Subcutaneous abdominal adipose tissue (tissue), 5 donors: ENCODE data around the gene OSBPL1A.

Source experiments
- H3K27ac ChIP-seq: one replicate; pipeline ENCODE4 v1.7.0; 2013; ENCODE audit warnings: low read depth, mild to moderate bottlenecking, inconsistent platforms, low read length, moderate library complexity
- H3K27me3 ChIP-seq, 5 donors: one replicate each; pipeline ENCODE4 v1.7.0; 2013; ENCODE audit warnings: low read length in 5 of 5, inconsistent platforms in 1 of 5; ENCODE audit not compliant: control insufficient read depth in 5 of 5, insufficient read depth in 4 of 5
- H3K36me3 ChIP-seq, 5 donors: one replicate each; pipeline ENCODE4 v1.7.0; 2013; ENCODE audit warnings: low read length in 5 of 5; ENCODE audit not compliant: control insufficient read depth in 5 of 5, insufficient read depth in 5 of 5
- H3K4me1 ChIP-seq, 5 donors: one replicate each; pipeline ENCODE4 v1.7.0; 2013; ENCODE audit warnings: low read length in 5 of 5, mild to moderate bottlenecking in 3 of 5, moderate library complexity in 1 of 5; ENCODE audit not compliant: control insufficient read depth in 5 of 5, insufficient read depth in 5 of 5
- H3K4me3 ChIP-seq, 5 donors: one replicate each; pipeline ENCODE4 v1.7.0; 2013; ENCODE audit warnings: low read length in 5 of 5, low read depth in 1 of 5
- H3K9ac ChIP-seq, 5 donors: one replicate each; pipeline ENCODE4 v1.7.0; 2013; ENCODE audit warnings: low read length in 5 of 5, mild to moderate bottlenecking in 4 of 5, moderate library complexity in 3 of 5
- H3K9me3 ChIP-seq, 5 donors: one replicate each; pipeline ENCODE4 v1.7.0; 2013; ENCODE audit warnings: low read length in 5 of 5; ENCODE audit not compliant: control insufficient read depth in 5 of 5
- donor health status: healthy.
- donor health status: healthy.
- donor health status: healthy.
- donor health status: healthy.
- donor health status: healthy.

The OSBPL1A gene

DNA sequence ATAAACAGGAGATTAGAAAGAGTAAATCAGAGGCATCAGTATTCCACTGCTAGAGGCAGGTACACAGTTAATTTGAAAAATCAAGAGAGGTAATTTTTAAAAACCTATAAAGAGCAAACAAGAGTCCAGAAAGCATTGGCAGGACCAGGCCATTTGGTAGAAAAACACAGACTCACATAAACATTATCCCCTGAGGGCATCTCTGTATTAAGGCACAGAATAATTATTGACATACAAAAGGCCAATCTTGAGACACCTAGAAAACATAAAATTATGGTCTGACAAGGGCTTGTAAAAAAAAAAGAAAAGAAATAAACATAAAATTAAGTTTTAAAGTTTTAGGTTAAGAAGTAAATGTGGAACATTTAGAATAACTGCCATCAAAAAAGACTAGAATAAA lies 120.6 kb downstream of the OSBPL1A start:
- Histone ChIP-seq H3K9ac (no peak overlapping the region), H3K27ac (no peak overlapping the region), H3K27me3 (no peaks in the 10 kb centered on the region), H3K9me3 (no peaks in the 10 kb centered on the region), H3K36me3 (no peaks in the 10 kb centered on the region), H3K4me1 (peaks cover 2 to 33% (median 31%) of the 10 kb centered on the region in 5 donors), H3K4me3 (no peak overlapping the region)

DNA sequence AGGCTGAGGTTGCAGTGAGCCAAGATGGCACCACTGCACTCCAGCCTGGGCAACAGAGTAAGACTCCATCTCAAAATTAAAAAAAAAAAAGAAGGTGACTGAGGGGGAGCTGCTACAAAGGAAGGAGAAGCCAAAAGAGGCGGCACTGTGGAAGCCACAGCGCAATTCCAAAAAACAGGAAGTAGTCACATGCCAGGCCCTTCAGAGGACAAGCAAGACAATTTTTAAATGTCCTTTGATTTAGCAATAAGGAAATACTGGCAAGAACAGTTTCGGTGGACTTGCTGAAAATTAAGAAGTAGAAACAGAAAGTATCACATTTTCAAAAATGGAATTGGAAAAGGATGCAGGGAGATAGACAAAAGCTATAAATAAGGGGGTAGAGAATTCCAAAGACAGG lies 122.8 kb downstream of the OSBPL1A start:
- peak overlapping the region in 3 of 5 donors; percentile 14 to 21 (median 20) for H3K9ac ChIP-seq
- H3K4me1 ChIP-seq: peaks cover 2 to 45% (median 38%) of the 10 kb centered on the region in 5 donors
- peak overlapping the region; percentile 94 for H3K27ac ChIP-seq
- no peaks in the 10 kb centered on the region for H3K36me3 ChIP-seq
- peak overlapping the region in 2 of 5 donors; percentile 22 to 32 for H3K4me3 ChIP-seq
- no peaks in the 10 kb centered on the region for H3K9me3 ChIP-seq
- H3K27me3 ChIP-seq: no peaks in the 10 kb centered on the region

DNA sequence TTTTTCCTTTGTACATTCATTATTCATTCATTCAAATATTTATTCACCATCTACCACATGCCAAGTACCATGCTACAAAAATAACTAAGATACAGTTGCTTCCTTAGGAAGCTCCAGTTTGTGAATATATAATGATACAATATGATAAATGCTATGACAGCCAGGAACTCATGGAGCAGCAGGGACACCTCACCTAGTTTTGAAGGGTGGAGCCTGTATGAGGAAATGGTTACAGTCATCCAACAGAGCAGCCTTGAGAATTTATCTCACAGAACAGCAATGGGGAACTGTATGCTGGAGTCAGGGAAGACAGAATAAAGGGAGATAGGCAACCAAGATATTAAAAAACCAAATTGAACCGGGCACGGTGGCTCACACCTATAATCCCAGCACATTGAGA lies 124.0 kb downstream of the OSBPL1A start:
- Histone ChIP-seq H3K36me3 (no peaks in the 10 kb centered on the region), H3K9me3 (no peaks in the 10 kb centered on the region), H3K9ac (peak overlapping the region in 2 of 5 donors; percentile 29 to 47), H3K4me1 (peaks cover 3 to 54% (median 50%) of the 10 kb centered on the region in 5 donors), H3K27me3 (no peaks in the 10 kb centered on the region), H3K4me3 (no peak overlapping the region), H3K27ac (peak overlapping the region; percentile 94)

DNA sequence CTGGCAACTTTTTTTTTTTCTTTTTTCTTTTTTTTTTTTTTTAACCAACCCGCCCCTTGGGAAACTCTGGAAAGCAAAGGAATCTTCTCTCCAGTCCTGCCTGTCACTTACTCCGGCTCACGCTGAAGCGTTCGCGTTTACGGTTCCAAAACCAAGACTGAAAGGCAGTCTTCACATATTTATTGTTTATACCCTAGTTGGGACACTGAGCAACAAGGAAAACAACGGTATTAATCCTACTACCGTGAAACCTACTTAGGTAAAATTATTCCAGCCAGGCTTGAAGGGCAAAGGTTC lies 125.4 kb downstream of the OSBPL1A start:
- H3K4me1 ChIP-seq: peaks cover 3 to 54% (median 51%) of the 10 kb centered on the region in 5 donors
- H3K36me3 ChIP-seq: no peaks in the 10 kb centered on the region
- H3K9me3 ChIP-seq: no peaks in the 10 kb centered on the region
- no peaks in the 10 kb centered on the region for H3K27me3 ChIP-seq
- H3K4me3 ChIP-seq: peak overlapping the region; percentile 66 to 93 (median 92)
- peak overlapping the region; percentile 53 to 88 (median 77) for H3K9ac ChIP-seq
- peak overlapping the region; percentile 94 for H3K27ac ChIP-seq

DNA sequence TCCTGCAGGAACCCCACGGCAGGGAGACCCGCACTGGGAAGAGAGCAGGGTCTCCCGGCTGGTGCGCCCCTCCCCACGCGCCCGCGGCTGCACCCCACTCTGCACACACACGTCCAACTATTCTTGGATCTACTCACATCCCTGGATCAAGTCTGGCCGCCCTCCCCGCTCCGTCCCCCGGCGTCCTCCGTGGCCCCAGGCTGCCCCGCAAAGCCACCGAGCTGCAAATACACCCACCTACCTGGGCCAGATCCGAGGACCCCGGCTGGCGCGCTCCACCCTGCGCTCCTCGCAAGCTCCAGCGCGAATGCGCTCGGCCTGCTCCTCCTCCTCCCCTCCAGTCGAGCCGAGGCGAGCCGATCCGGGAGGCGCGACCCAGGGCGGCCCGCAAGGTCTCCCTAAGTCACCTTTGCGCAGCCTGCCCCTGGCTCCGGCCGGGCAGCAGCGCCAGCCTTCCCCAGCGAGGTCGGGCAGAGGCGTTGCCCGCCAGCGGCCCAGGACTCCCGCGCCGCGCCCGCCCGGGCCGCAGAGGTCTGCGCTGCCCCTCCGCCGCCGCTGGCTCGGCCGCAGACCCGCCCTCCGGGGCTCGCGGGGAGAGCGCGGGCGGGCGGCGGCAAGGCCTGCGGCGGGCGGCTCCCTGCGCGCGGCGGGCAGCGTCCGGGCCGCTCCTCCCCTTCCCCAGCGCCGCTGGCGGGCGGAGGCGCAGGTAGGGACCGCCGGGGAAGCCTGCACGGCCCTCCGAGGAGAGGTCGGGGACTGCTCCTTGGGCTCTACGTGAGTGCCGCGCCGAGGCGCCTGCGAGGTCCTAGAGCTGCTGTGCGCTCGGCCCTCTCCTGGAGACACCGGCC lies 126.0 kb downstream of the OSBPL1A start:
- Histone ChIP-seq H3K27ac (peak overlapping the region; percentile 94), H3K4me1 (peaks cover 3 to 54% (median 51%) of the 10 kb centered on the region in 5 donors), H3K36me3 (no peaks in the 10 kb centered on the region), H3K9ac (peak overlapping the region; percentile 53 to 89 (median 85)), H3K27me3 (no peaks in the 10 kb centered on the region), H3K4me3 (peak overlapping the region; percentile 78 to 93 (median 92)), H3K9me3 (no peaks in the 10 kb centered on the region)

DNA sequence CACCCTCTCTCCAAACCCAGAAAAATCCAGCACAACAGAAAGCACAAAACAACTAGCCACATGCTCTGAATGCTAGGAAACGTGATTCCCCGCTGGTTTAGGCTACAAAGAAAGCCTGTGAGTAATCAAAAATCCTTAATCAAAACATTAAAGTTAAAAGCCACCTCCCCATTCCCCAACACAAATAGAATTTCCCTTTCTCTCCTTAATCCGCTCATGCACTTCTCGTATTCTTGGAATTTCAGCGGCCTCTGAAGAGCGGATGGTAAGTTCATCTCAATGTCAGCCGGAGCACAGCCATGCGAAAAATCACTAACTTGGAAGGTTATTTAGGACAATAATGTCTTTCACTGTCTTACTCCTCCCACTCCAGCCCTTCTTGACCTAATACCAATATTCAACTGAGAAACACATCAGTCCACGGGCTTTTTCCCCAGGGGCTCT lies 126.7 kb downstream of the OSBPL1A start:
- Histone ChIP-seq H3K9ac (peak overlapping the region; percentile 65 to 89 (median 84)), H3K4me1 (peaks cover 3 to 54% (median 51%) of the 10 kb centered on the region in 5 donors), H3K9me3 (no peaks in the 10 kb centered on the region), H3K4me3 (peak overlapping the region; percentile 78 to 93 (median 92)), H3K36me3 (no peaks in the 10 kb centered on the region), H3K27me3 (no peaks in the 10 kb centered on the region), H3K27ac (peak overlapping the region; percentile 94)

DNA sequence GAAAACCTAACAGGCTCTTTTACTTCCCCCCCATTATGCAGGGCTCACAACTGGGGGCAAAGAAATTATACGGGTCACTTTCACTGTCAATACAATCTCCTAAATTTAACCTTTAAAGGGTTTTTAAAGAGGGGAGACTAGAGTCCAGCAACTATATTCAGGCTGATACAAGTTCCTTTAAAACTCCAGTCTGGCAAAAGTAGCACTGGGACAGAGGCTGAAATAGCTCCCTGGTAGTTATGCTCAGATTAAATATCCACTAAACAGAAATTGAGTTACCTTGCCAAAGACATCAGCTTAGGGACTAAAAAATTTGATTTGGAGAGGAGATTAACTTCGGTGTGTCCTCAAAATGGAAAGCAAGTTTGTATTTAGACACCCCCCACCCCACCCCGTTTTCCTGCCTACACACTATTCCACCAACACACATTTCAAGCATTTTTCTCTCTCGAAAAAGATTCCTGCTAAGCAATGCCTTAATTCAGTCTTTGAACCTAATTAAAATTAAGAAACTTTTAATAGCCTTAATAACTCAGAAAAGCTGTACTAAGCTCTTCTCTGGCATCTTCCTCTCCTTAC lies 127.2 kb downstream of the OSBPL1A start:
- H3K36me3 ChIP-seq: peaks cover 0 to 3% (median 0%) of the 10 kb centered on the region in 5 donors
- peak overlapping the region; percentile 94 for H3K27ac ChIP-seq

DNA sequence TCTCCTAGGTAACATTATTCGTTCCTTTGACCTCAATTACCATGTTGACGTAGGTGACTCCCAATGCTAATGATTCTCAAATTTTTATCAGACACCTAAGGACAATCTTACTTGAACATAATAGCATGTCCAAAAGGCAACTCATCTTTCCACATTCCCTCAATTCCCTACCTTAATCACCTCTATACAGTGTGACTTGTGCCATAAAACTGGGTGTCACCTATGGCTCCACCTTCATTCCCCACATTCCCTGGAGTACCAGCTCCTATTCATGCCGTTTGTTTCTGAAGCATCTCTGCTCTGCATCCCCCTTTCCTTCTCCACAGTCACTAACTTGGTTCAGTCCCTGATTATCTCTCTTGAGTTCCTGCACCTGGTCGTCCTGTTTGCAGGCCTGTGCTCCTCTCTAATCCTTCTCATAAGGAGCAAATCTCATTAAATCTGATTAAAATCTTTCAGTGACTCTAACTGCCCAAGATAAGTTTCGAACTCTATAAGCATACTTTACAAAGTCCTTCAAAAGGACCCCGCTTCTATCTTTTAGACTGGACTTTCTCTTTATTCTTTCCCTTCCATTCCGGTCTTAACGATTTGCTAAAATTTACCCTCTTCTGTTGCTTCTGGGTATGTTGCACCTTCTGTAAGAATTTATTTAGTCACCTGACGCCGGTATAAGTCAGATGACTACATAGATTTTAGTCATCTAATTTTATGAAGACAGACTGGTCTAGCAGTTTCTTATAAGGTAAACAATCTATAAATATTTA lies 128.7 kb downstream of the OSBPL1A start:
- peaks cover 0 to 3% (median 0%) of the 10 kb centered on the region in 5 donors for H3K36me3 ChIP-seq
- peak overlapping the region; percentile 94 for H3K27ac ChIP-seq
- peak overlapping the region in 1 of 5 donors; percentile 89 for H3K9ac ChIP-seq
- H3K4me1 ChIP-seq: peaks cover 1 to 53% (median 43%) of the 10 kb centered on the region in 5 donors
- H3K9me3 ChIP-seq: no peaks in the 10 kb centered on the region
- H3K4me3 ChIP-seq: peak overlapping the region in 2 of 5 donors; percentile 92 to 93
- no peaks in the 10 kb centered on the region for H3K27me3 ChIP-seq

More for the DNA sequence above, 127.2 kb downstream of the OSBPL1A start:
- Histone ChIP-seq H3K9me3 (no peaks in the 10 kb centered on the region), H3K27me3 (no peaks in the 10 kb centered on the region), H3K9ac (peak overlapping the region; percentile 65 to 89 (median 84)), H3K4me1 (peaks cover 3 to 57% (median 53%) of the 10 kb centered on the region in 5 donors), H3K4me3 (peak overlapping the region; percentile 78 to 93 (median 92))

DNA sequence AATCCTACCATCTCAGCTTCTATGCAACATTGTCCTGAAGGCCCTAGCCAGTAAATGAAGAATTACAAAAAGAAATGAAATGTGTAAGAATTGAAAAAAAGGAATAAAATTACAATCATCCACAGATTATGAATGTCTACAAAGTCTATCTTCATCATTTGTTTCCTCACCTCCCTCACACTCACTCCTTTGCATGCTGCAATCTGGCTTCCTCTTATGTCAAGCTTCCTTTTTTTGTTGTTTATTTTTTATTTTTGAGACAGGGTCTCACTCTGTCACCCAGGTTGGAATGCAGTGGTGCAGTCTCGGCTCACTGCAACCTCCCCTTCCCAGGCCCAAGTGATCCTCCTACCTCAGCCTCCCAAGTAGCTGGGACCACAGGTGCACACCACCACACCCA lies 129.7 kb downstream of the OSBPL1A start:
- H3K27ac ChIP-seq: no peak overlapping the region
- peaks cover 1 to 43% (median 38%) of the 10 kb centered on the region in 5 donors for H3K4me1 ChIP-seq

More for the DNA sequence above, 129.7 kb downstream of the OSBPL1A start:
- Histone ChIP-seq H3K27me3 (no peaks in the 10 kb centered on the region), H3K36me3 (peaks cover 0 to 3% (median 0%) of the 10 kb centered on the region in 5 donors), H3K9ac (no peak overlapping the region), H3K9me3 (no peaks in the 10 kb centered on the region), H3K4me3 (no peak overlapping the region)
